IMR-90 (cell line): ENCODE results near the gene FMN1. TPM values are rescaled to one million over a fixed set of nuclear protein-coding genes. Genes with fewer than 3 reads are reported as not detected.

Experiments used
- ATAC-seq: fragments of 200-7000 bp; cut with Tn5 transposase; 2 replicates; pipeline ENCODE4 v1.9.1; 2020; ENCODE audit warnings: low read depth, mild to moderate bottlenecking, moderate library complexity
- BruUV-seq: library from RNA; stranded (reverse); fragments of 400-500 nt; replicated peaks from 2 replicates; lab custom pipeline; 2021; lab: Mats Ljungman, UMichigan
- CTCF ChIA-PET: fragments of 300-600 bp; formaldehyde crosslinking; extraction: SDS; loops from one replicate; lab custom pipeline; 2021; ENCODE audit warnings: antibody characterized with exemption; lab: Yijun Ruan, JAX
- POLR2A ChIA-PET: fragments of 300-600 bp; sonication (Branson Sonifier 250); formaldehyde crosslinking; loops from one replicate; lab custom pipeline; 2022; ENCODE audit warnings: antibody characterized with exemption; ENCODE audit not compliant: unreplicated experiment; lab: Charles Lee
- DNase-seq: peaks from one replicate; pipeline ENCODE4 v3.0.0; 2013
- H2AFZ ChIP-seq: replicated peaks from 2 replicates; pipeline ENCODE3; 2013; ENCODE audit warnings: low read length, mild to moderate bottlenecking; ENCODE audit not compliant: poor library complexity
- H2AK5ac ChIP-seq: 2 replicates; pipeline ENCODE4 v1.6.1; 2013; ENCODE audit warnings: low read depth, low read length, inconsistent platforms
- H2AK9ac ChIP-seq: replicated peaks from 2 replicates; pipeline ENCODE3; 2013; ENCODE audit warnings: mild to moderate bottlenecking, low read depth, low read length, moderate library complexity; ENCODE audit not compliant: poor library complexity
- H2BK120ac ChIP-seq: 2 replicates; pipeline ENCODE4 v1.6.1; 2013; ENCODE audit warnings: low read depth, low read length, inconsistent platforms
- H2BK15ac ChIP-seq: 3 replicates; pipeline ENCODE4 v1.6.1; 2013; ENCODE audit warnings: low read depth, low read length, inconsistent platforms
- H2BK20ac ChIP-seq: 2 replicates; pipeline ENCODE4 v1.6.1; 2013; ENCODE audit warnings: low read depth, mild to moderate bottlenecking, inconsistent platforms, low read length, moderate library complexity
- H2BK5ac ChIP-seq: 2 replicates; pipeline ENCODE4 v1.6.1; 2013; ENCODE audit warnings: mild to moderate bottlenecking, low read depth, low read length, inconsistent platforms; ENCODE audit not compliant: poor library complexity, severe bottlenecking
- H3K14ac ChIP-seq: replicated peaks from 2 replicates; pipeline ENCODE4 v1.6.1; 2013; ENCODE audit warnings: low read depth, low read length, inconsistent platforms
- H3K18ac ChIP-seq: 2 replicates; pipeline ENCODE4 v1.6.1; 2013; ENCODE audit warnings: low read depth, low read length, control low read depth
- H3K23ac ChIP-seq: 2 replicates; pipeline ENCODE4 v1.6.1; 2013; ENCODE audit warnings: low read depth, low read length, inconsistent platforms
- H3K27ac ChIP-seq: 2 replicates; pipeline ENCODE4 v1.5.1; 2013; ENCODE audit warnings: mild to moderate bottlenecking, control low read depth, low read length; ENCODE audit not compliant: insufficient read depth
- H3K27me3 ChIP-seq: 2 replicates; pipeline ENCODE4 v1.6.1; 2013; ENCODE audit warnings: low read length; ENCODE audit not compliant: control insufficient read depth, insufficient read depth
- H3K36me3 ChIP-seq: 2 replicates; pipeline ENCODE4 v1.6.1; 2013; ENCODE audit warnings: low read length, mixed read lengths; ENCODE audit not compliant: control insufficient read depth, insufficient read depth
- H3K4ac ChIP-seq: 2 replicates; pipeline ENCODE4 v1.6.1; 2013; ENCODE audit warnings: low read depth, low read length, inconsistent platforms
- H3K4me1 ChIP-seq: 2 replicates; pipeline ENCODE4 v1.6.1; 2013; ENCODE audit warnings: low read length, mixed read lengths; ENCODE audit not compliant: control insufficient read depth, insufficient read depth
- H3K4me2 ChIP-seq: 2 replicates; pipeline ENCODE4 v1.6.1; 2013; ENCODE audit warnings: low read depth, mild to moderate bottlenecking, control low read depth, low read length, moderate library complexity
- H3K4me3 ChIP-seq: 2 replicates; pipeline ENCODE4 v1.5.1; 2013; ENCODE audit warnings: low read depth, mild to moderate bottlenecking, control low read depth, low read length, moderate library complexity; ENCODE audit not compliant: insufficient read depth
- H3K56ac ChIP-seq: 2 replicates; pipeline ENCODE4 v1.6.1; 2013; ENCODE audit warnings: low read length, inconsistent platforms; ENCODE audit not compliant: insufficient read depth; ENCODE audit errors: extremely low read depth
- H3K79me1 ChIP-seq, 2 experiments: 2 replicates each; pipeline ENCODE4 v1.6.1; 2013; ENCODE audit warnings: low read length in 2 of 2, inconsistent platforms in 1 of 2, low read depth in 1 of 2
- H3K9ac ChIP-seq: 2 replicates; pipeline ENCODE4 v1.6.1; 2013; ENCODE audit warnings: low read depth, low read length, control low read depth
- H3K9me1 ChIP-seq: 2 replicates; pipeline ENCODE4 v1.6.1; 2013; ENCODE audit warnings: low read length, inconsistent platforms; ENCODE audit not compliant: insufficient read depth
- H3K9me3 ChIP-seq: 2 replicates; pipeline ENCODE4 v1.6.1; 2013; ENCODE audit warnings: low read length; ENCODE audit not compliant: control insufficient read depth, insufficient read depth
- H4K20me1 ChIP-seq: 2 replicates; pipeline ENCODE4 v1.6.1; 2013; ENCODE audit warnings: low read length, inconsistent platforms; ENCODE audit not compliant: insufficient read depth
- H4K5ac ChIP-seq: 2 replicates; pipeline ENCODE4 v1.6.1; 2013; ENCODE audit warnings: mild to moderate bottlenecking, low read depth, low read length, control low read depth
- H4K8ac ChIP-seq, 2 experiments: 2 replicates each; pipeline ENCODE4 v1.6.1; 2013; ENCODE audit warnings: low read depth in 2 of 2, low read length in 2 of 2, control low read depth in 1 of 2, inconsistent platforms in 1 of 2
- H4K91ac ChIP-seq: 2 replicates; pipeline ENCODE4 v1.6.1; 2013; ENCODE audit warnings: low read depth, low read length, inconsistent platforms; ENCODE audit not compliant: insufficient read depth
- CEBPB ChIP-seq: IDR thresholded peaks from 2 replicates; pipeline ENCODE4 v1.6.1; 2012; ENCODE audit warnings: low read depth, low read length, improper control_type of control experiment
- CTCF ChIP-seq: conservative IDR thresholded peaks from 2 replicates; pipeline ENCODE4 v1.5.1; 2012; ENCODE audit warnings: mild to moderate bottlenecking, low read depth, low read length, improper control_type of control experiment
- RAD21 ChIP-seq: IDR thresholded peaks from 2 replicates; pipeline ENCODE4 v1.6.1; 2012; ENCODE audit warnings: low read length, improper control_type of control experiment
- RFX5 ChIP-seq: IDR thresholded peaks from 2 replicates; pipeline ENCODE4 v1.8.0; 2012; ENCODE audit warnings: low read depth, mild to moderate bottlenecking, low read length, moderate library complexity
- USF2 ChIP-seq: fragments of 150-350 bp; IDR thresholded peaks from 2 replicates; pipeline ENCODE4 v1.6.1; 2017; ENCODE audit warnings: mild to moderate bottlenecking, antibody characterized with exemption, low read length, low read depth
- WGBS, 2 experiments: methylation state at CpG; one replicate each; pipeline versions ENCODE4 v1.1.5 to v1.1.7; 2013; ENCODE audit warnings: missing lambda C conversion rate in 2 of 2; ENCODE audit not compliant: insufficient read length in 1 of 2; ENCODE audit errors: extremely low coverage in 2 of 2; 5-methylcytosine and 5-hydroxymethylcytosine counted together
- dilution Hi-C: fragments of 300-500 bp; cut with HindIII; formaldehyde crosslinking; loops from one replicate; pipeline ENCODE4 v1.14.3; 2018; ENCODE audit warnings: low sequenced_read_pairs; ENCODE audit not compliant: unreplicated experiment
- in situ Hi-C: fragments of 300-500 bp; cut with MboI; formaldehyde crosslinking; loops from 3 replicates; pipeline ENCODE4 v1.14.3; 2019; ENCODE audit warnings: low sequenced_read_pairs, inconsistent platforms, mixed read lengths
- intact Hi-C: fragments of 100-400 bp; cut with micrococcal nuclease; formaldehyde crosslinking; loops from 2 replicates; pipeline ENCODE4 v1.10.0; 2022
- polyA plus RNA-seq, 3 experiments: library from polyadenylated mRNA; depleted of rRNA; stranded (reverse); fragments of >200 nt; gene quantifications; 2 replicates each; pipeline ENCODE4 v1.2.3, GENCODE V29; 2012; ENCODE audit warnings: low replicate concordance in 1 of 3
- total RNA-seq: library from RNA; depleted of rRNA; stranded (reverse); fragments of >200 nt; gene quantifications from 2 replicates; pipeline ENCODE4 v1.2.3, GENCODE V29; 2012

Gene FMN1
- total and polyA plus RNA-seq, 2 of the 4 experiments (the other 2 are of a cell fraction) = 7.3 to 17.6 TPM

- Histone ChIP-seq H2BK15ac (no peak overlapping the region), H4K5ac (no peak overlapping the region; the same call in 1 of the 2 replicates), H2AFZ (no peak overlapping the region), H3K18ac (no peak overlapping the region), H3K4me2 (no peak overlapping the region), H3K14ac (peak overlapping the region; percentile 13; the same call in 1 of the 2 replicates), H3K23ac (no peak overlapping the region), H3K9ac (no peak overlapping the region), H4K91ac (no peak overlapping the region), H3K36me3 (peaks cover 5% of the 10 kb centered on the region), H3K27ac (no peak overlapping the region), H2AK5ac (peak overlapping the region; percentile 49), H3K9me3 (no peaks in the 10 kb centered on the region), H4K20me1 (no peaks in the 10 kb centered on the region), H3K79me1 (peaks cover 23 to 55% of the 10 kb centered on the region in 2 experiments), H3K4me3 (no peak overlapping the region), H3K56ac (no peak overlapping the region), H3K4me1 (peaks cover 7% of the 10 kb centered on the region; the same call in 1 of the 2 replicates), H3K4ac (no peak overlapping the region), H3K27me3 (no peaks in the 10 kb centered on the region), H2AK9ac (no peak overlapping the region), H2BK5ac (no peak overlapping the region), H4K8ac (no peak overlapping the region), H2BK20ac (no peak overlapping the region), H3K9me1 (peaks cover 3% of the 10 kb centered on the region), H2BK120ac (no peak overlapping the region)
- intact Hi-C loops = no loop called here
- ChIA-PET CTCF (interaction anchor here (0.6 kb wide), 1 partner anchor 17 kb away, joined by 3 read pairs; no protein-coding TSS in a partner anchor), POLR2A (no interaction called here)
- TF ChIP-seq CTCF (no peak), USF2 (no peak), RFX5 (no peak), RAD21 (no peak), CEBPB (no peak)
- no CpG with 5 or more reads among the region's 4 CpGs for WGBS, 2 experiments
- in situ Hi-C loops = no loop called here
- BruUV-seq = no TSS peak
- dilution Hi-C loops = no loop called here
- DNase-seq (no peak), ATAC-seq (no peak)
These were observed 429.3 kb downstream of the FMN1 start for GRCh38 chr15:32765236-32765635.
